Kidney capillary endothelial cell (primary cell): ENCODE measurements around the gene CYB5A.

Source experiments
- DNase-seq: peaks from one replicate; pipeline ENCODE4 v3.0.0-alpha.2; 2018; ENCODE audit warnings: low spot score

CYB5A gene

GRCh38 chr18:74276609-74277008, 15.2 kb downstream of the CYB5A start:
- no peak for DNase-seq

- DNase-seq, result no peak
These were observed 16.0 kb downstream of the CYB5A start for GRCh38 chr18:74275736-74276135.

GRCh38 chr18:74274700-74275099, 17.1 kb downstream of the CYB5A start:
- no peak for DNase-seq

- DNase-seq, result no peak
These were observed 18.4 kb downstream of the CYB5A start for GRCh38 chr18:74273394-74273793.

GRCh38 chr18:74271635-74272034, 20.1 kb downstream of the CYB5A start:
- DNase-seq, result no peak

GRCh38 chr18:74268933-74269620, 22.7 kb downstream of the CYB5A start:
- DNase-seq, result no peak

GRCh38 chr18:74268175-74268574, 23.6 kb downstream of the CYB5A start:
- no peak for DNase-seq

- DNase-seq, result no peak
These were observed 25.6 kb downstream of the CYB5A start for GRCh38 chr18:74266161-74266560.

GRCh38 chr18:74265546-74266098, 26.1 kb downstream of the CYB5A start:
- DNase-seq, result no peak

- no peak for DNase-seq
These were observed 27.3 kb downstream of the CYB5A start for GRCh38 chr18:74264303-74265020.

GRCh38 chr18:74261053-74261713, 30.6 kb downstream of the CYB5A start:
- DNase-seq, result no peak

- DNase-seq, result no peak
These were observed 32.4 kb downstream of the CYB5A start for GRCh38 chr18:74259347-74259746.

- DNase-seq, result no peak
These were observed 34.7 kb downstream of the CYB5A start for GRCh38 chr18:74257083-74257482.

GRCh38 chr18:74256190-74256589, 35.6 kb downstream of the CYB5A start:
- no peak for DNase-seq

GRCh38 chr18:74255131-74255616, 36.6 kb downstream of the CYB5A start:
- peak; percentile 33 for DNase-seq

GRCh38 chr18:74252039-74252395, 39.7 kb downstream of the CYB5A start:
- DNase-seq, result no peak

- no peak for DNase-seq
These were observed 40.3 kb downstream of the CYB5A start for GRCh38 chr18:74251297-74252038.

GRCh38 chr18:74250131-74250530, 41.6 kb downstream of the CYB5A start:
- DNase-seq, result no peak

- no peak for DNase-seq
These were observed 42.4 kb downstream of the CYB5A start for GRCh38 chr18:74249181-74249968.

- DNase-seq, result no peak
These were observed 43.2 kb downstream of the CYB5A start for GRCh38 chr18:74248595-74248994.

- DNase-seq, result no peak
These were observed 43.6 kb downstream of the CYB5A start for GRCh38 chr18:74248189-74248588.
